OCI-LY1 (cell line): Measurements from ENCODE around the gene RMND5A.
"Not testable (repeated sequence)": the region's sequence is repeated elsewhere in the genome, so short reads cannot be mapped to it uniquely, and the experiment has no call there.

Source experiments
- EZH2 ChIP-seq: fragments of 200-600 bp; sonication (generic), shearing (Covaris generic); IDR thresholded peaks from 2 replicates; pipeline ENCODE4 v1.8.0; 2017; ENCODE audit warnings: borderline replicate concordance, mixed run types, mild to moderate bottlenecking, antibody characterized with exemption, low read length, moderate library complexity, mixed read lengths
- TF ChIP-seq, protein P1 (sequence below): fragments of 200-600 bp; sonication (generic), shearing (Covaris generic); IDR thresholded peaks from 2 replicates; pipeline ENCODE4 v1.5.1; 2017; ENCODE audit warnings: mild to moderate bottlenecking, antibody characterized with exemption, low read length, moderate library complexity, mixed read lengths

GRCh38 chr2:86739889-86740288 lies 19.8 kb downstream of the RMND5A start:
- TF ChIP-seq, protein P1, sequence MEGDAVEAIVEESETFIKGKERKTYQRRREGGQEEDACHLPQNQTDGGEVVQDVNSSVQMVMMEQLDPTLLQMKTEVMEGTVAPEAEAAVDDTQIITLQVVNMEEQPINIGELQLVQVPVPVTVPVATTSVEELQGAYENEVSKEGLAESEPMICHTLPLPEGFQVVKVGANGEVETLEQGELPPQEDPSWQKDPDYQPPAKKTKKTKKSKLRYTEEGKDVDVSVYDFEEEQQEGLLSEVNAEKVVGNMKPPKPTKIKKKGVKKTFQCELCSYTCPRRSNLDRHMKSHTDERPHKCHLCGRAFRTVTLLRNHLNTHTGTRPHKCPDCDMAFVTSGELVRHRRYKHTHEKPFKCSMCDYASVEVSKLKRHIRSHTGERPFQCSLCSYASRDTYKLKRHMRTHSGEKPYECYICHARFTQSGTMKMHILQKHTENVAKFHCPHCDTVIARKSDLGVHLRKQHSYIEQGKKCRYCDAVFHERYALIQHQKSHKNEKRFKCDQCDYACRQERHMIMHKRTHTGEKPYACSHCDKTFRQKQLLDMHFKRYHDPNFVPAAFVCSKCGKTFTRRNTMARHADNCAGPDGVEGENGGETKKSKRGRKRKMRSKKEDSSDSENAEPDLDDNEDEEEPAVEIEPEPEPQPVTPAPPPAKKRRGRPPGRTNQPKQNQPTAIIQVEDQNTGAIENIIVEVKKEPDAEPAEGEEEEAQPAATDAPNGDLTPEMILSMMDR = not testable (repeated sequence)
- not testable (repeated sequence) for TF ChIP-seq EZH2
